Activated CD4-positive, alpha-beta T cell treated with anti-CD3 and anti-CD28 coated beads, Interleukin-2, amount 50 U/mL, for 1 hour (primary cell): ENCODE results near the gene CHD3.
"Not testable (repeated sequence)": the region's sequence is repeated elsewhere in the genome, so short reads cannot be mapped to it uniquely, and the experiment has no call there.

Experiments
- DNase-seq: peaks from one replicate; pipeline ENCODE4 v3.0.0-alpha.2; 2020

CHD3 gene

DNA sequence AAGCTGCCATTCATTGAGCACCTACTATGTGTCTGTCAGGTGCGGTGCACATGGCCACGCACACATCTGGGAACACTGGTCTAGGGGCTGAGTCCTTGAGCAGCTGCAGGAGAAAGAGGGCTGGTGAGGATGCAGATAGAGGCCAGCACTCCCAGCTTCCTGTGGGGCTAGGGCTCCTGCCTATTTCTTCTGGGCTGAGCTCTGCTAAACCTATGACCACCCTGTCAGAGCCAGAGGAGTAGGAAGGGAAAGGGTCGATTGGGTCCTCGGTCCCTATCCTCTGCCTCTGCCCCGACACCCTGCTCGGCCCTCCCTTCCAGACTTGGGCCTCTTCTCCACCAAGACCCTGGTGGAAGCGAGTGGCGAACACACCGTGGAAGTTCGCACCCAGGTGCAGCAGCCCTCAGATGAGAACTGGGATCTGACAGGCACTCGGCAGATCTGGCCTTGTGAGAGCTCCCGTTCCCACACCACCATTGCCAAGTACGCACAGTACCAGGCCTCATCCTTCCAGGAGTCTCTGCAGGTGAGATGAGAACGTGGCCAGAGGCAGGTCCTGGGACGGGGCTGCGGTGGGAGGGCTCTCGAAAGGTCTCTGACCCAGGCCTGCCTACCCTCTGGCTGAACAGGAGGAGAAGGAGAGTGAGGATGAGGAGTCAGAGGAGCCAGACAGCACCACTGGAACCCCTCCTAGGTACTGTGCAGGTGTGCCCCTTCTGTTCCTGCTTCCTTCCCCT lies 37.7 kb upstream of the CHD3 start:
- peak; percentile 25 for DNase-seq

DNA sequence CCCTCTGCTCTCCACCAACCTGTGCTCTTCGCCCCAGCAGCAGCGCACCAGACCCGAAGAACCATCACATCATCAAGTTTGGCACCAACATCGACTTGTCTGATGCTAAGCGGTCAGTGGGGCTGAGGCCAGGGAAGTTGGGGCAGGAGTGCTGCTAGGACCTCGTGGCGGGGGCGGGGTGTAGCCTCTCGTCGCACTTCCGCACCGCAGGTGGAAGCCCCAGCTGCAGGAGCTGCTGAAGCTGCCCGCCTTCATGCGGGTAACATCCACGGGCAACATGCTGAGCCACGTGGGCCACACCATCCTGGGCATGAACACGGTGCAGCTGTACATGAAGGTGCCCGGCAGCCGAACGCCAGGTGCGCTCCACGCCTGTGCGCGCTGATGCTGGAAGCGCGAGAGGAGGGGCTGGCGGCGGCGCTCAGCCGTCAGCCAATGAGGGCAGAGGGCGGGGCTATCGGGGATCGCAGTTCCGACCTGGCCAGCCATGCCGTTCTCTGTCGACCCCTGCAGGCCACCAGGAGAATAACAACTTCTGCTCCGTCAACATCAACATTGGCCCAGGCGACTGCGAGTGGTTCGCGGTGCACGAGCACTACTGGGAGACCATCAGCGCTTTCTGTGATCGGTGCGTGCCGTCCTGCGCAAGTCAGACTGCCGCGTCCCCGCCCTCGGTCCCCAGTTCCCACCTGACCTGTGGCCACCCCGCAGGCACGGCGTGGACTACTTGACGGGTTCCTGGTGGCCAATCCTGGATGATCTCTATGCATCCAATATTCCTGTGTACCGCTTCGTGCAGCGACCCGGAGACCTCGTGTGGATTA lies 36.9 kb upstream of the CHD3 start:
- DNase-seq, result peak; percentile 96

DNA sequence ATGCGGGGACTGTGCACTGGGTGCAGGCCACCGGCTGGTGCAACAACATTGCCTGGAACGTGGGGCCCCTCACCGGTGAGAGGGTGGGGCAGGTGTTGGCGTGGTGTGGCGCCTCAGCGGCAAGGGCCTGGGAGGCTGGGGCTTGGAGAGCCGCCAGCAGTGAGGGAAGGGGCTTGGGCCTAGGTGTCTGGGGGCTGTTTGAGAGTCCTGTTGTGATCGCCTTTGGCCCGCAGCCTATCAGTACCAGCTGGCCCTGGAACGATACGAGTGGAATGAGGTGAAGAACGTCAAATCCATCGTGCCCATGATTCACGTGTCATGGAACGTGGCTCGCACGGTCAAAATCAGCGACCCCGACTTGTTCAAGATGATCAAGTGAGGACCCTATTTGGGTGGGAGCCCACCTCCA lies 36.3 kb upstream of the CHD3 start:
- peak; percentile 18 for DNase-seq

- DNase-seq, result peak; percentile 20
These were observed 35.5 kb upstream of the CHD3 start for GRCh38 chr17:7852919-7853690.

DNA sequence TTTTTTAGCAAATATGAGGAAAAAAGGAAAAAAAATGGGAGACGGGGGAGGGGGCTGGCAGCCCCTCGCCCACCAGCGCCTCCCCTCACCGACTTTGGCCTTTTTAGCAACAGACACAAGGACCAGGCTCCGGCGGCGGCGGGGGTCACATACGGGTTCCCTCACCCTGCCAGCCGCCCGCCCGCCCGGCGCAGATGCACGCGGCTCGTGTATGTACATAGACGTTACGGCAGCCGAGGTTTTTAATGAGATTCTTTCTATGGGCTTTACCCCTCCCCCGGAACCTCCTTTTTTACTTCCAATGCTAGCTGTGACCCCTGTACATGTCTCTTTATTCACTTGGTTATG lies 34.9 kb upstream of the CHD3 start:
- no peak for DNase-seq

- peak; percentile 18 for DNase-seq
These were observed 34.4 kb upstream of the CHD3 start for GRCh38 chr17:7854078-7854777.

DNA sequence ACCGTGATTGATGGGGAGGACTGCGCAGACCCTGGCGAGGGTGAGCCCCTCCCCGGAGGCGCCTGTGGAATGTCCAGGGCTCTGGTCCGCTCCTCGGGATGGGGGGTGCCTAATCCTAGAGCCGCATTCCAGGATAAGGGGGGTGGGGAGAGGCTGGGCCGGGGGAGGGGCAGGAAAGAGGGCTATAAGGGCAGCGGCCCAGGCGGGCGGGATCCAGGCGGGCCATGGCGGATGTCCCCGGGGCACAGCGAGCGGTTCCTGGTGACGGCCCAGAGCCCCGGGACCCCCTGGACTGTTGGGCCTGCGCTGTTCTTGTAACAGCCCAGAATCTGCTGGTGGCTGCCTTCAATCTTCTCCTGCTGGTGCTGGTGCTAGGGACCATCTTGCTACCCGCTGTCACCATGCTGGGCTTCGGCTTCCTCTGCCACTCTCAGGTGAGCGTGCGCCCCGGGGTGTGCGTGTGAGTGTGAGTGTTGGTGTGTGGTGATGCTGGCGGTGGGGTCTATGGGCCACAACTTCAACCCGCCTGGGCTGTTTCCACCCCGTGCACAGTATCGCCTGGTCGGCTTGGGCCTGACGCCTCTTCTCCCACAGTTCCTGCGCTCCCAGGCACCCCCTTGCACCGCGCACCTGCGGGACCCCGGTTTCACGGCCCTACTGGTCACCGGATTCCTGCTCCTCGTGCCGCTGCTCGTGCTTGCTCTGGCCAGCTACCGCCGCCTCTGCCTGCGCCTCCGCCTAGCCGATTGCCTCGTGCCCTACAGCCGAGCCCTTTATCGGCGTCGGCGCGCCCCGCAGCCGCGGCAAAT lies 33.5 kb upstream of the CHD3 start, which contains the start of gene TMEM88:
Gene TMEM88, plus strand, starts transcription at position 216 of the 809 bp plus-strand sequence. Its CDS starts 9 bp downstream, at position 225.
- peak; percentile 32 for DNase-seq

DNA sequence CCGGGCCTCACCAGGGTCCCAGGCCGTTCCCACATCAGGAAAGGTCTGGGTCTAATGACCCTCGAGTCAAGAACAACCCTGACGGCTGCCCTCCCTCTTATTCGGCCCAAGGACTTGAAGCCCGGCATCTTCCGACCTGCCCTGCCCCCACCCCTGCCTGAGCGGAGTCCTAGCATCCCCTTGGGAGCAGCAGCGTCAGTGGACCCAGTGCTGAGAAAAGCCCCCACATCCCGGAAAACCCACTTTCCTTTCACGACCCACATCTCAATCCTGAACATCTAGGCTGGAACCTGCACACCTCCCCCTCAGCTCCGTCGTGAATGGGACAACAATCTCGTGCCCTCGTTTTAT lies 33.0 kb upstream of the CHD3 start:
- DNase-seq, result peak; percentile 37

DNA sequence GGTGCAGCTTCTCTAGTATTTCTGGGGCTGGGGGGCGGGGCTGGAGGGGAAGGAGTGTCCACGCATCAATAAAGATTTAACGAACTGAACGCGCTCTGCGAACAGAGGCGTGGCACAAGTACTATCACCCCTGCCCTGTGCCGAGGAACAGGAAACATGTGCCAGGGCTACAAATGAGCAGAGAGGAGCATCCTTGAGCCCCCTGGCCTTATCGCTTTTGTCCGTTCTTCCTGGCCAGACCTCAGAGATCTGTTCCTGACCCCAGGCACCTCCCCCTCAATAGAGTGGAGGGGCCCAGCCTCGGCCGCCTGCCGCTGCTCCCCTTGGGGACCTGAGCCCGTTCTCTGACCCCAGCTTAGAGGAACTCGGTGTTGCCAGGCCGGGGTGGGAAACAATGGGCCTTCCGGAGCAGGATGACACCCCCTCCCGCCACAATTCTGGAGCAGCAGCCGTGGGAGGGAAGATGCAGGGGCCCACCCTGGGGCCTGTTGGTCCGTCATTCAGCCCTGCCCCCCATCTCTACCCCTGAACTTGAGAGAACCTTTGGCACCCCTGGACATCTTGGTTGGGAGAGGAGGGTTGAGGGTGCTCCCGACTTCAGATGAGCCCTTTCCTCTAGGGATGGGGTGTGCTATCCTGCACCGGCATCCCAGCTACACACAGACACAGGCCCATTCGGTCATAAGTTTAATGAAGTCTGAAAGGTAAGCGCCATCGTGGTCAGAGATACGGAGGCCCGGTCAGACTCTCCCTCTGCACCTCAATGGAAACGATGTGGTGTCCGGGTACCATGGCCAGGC lies 32.4 kb upstream of the CHD3 start:
- peak; percentile 38 for DNase-seq

GRCh38 chr17:7856811-7857712 lies 31.5 kb upstream of the CHD3 start, which contains the start of gene NAA38:
NAA38 (minus strand) TSS chr17:7857559; CDS start chr17:7857463, 96 bp downstream.
- peak; percentile 90 for DNase-seq

DNA sequence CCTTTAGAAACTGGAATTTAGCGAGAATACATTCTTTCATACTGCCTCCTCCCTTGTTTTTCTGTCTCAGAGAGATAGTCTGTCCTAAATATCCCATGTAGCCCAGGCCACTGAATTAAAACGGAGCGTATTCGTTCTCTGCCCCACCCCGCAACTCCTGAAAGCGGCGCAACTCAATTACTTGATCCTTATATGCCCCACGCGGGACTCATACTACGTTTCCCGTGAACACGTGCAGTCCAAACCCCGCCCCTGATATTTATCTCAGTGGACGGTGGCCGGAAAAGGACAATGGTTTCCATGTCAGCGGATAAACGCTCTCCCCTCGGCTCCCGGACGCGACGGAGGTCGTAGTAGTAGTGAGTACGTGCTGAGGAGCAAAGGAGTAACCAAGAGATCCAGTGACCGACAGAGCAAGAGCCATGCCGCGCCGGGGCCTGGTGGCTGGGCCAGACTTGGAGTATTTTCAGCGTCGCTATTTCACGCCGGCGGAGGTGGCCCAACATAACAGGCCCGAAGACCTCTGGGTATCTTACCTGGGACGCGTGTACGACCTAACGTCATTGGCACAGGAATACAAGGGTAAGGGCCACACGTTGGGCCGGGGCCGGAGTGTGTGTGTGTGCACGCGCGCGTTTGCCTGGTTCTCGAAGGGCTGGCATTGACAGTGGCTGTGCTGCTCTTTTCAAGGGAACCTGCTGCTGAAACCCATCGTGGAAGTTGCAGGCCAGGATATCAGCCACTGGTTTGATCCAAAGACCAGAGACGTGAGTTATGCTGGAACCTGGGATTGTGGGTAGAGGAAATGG lies 30.7 kb upstream of the CHD3 start, which contains the start of gene CYB5D1:
Gene CYB5D1, plus strand, starts transcription at position 291 of the 809 bp plus-strand sequence. Its CDS starts 132 bp downstream, at position 423.
- DNase-seq, result peak; percentile 85

DNA sequence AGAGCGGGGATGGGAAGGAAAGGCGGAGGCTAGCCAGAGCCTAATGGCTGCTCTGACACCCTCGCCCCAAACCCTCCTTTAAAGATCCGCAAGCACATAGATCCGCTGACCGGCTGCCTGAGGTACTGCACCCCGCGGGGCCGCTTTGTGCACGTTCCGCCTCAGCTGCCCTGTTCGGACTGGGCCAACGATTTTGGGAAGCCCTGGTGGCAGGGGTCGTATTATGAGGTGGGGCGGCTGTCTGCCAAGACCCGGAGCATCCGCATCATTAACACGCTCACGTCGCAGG lies 30.1 kb upstream of the CHD3 start:
- peak; percentile 48 for DNase-seq

DNA sequence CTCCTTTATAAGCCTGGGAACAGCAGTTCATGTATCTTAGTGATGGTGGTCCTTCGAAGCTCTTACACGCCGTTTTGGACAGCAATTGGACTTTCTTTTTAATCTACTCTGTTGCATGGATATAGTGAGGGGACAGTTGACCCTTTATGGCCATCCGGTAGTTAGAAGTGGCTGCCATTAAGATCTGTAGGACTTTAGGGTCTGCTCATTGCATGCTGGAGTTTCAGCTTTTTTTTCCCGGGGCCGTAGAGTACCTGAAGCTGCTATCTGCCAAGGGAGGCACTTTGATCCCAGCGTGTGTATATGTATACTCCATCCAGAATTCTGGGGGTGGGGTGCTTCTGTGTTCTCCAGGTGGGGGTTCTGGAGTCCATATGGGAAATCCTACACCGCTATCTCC lies 29.6 kb upstream of the CHD3 start:
- DNase-seq, result no peak

- peak; percentile 40 for DNase-seq
These were observed 25.7 kb upstream of the CHD3 start for GRCh38 chr17:7862692-7863437.

DNA sequence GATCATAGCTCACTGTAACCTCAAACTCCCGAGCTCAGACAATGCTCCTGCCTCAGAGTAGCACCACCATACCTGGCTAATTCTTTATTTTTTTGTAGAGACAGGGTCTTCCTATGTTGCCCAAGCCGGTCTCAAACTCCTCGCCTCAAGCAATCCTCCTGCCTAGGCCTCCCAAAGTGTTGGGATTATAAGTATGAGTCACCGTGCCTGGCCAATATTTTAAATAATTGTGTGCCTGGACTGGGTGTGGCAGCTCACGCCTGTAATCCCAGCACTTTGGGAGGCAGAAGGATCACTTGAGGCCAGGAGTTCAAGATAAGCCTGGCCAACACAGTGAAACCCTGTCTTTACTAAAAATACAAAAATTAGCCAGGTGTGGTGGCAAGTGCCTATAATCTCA lies 24.2 kb upstream of the CHD3 start:
- DNase-seq, result not testable (repeated sequence)

GRCh38 chr17:7864995-7865650 lies 23.5 kb upstream of the CHD3 start:
- DNase-seq, result no peak

GRCh38 chr17:7867881-7868329 lies 20.7 kb upstream of the CHD3 start:
- DNase-seq, result no peak

- no peak for DNase-seq
These were observed 15.5 kb upstream of the CHD3 start for GRCh38 chr17:7873051-7873450.
